Astrocyte (in vitro differentiated cells and primary cell): Measurements from ENCODE around the gene PPIF.

ENCODE experiments used
- EZH2 ChIP-seq: IDR thresholded peaks from 2 replicates; pipeline ENCODE4 v1.6.1; 2012; ENCODE audit warnings: mild to moderate bottlenecking, low read length, inconsistent platforms; ENCODE audit not compliant: insufficient read depth
- TF ChIP-seq, protein P1 (sequence below): IDR thresholded peaks from 2 replicates; pipeline ENCODE4 v1.5.1; 2011; ENCODE audit warnings: low read depth, mild to moderate bottlenecking, inconsistent platforms, low read length, moderate library complexity; ENCODE audit not compliant: insufficient read depth

DNA sequence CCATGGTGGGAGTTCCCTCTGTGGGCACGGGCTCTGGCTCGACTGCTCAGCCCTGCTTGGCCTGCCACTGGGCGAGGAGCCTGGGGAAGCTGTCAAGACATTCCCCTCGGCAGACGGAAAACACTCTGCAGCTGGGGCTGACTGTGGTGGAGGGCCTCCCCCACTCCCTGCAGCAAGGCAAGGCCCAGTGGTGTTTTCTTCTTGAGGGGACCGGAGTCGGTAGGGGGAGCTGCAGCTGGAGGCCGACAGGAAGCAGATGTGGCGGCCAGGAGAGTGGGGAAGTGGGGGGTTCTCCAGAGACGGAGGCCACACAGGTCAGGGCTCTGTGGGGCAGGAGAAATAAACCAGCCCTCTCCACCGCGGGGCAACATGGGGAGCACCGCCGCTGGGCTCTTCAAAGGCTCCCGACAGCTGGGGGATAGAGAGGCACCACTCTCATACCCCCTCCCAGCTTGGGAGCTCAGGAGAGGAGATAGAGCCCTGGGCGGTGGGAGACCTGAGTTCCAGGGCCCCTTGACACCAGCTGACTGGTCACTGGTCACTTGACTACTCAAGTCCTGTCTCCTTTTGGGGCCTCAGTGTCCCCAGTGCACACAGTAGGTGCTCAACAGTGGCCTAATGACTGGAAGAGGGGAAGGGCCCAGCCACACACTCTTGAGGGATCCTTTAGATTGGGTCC is 43.4 kb downstream of the PPIF start:
- TF ChIP-seq, protein P1, sequence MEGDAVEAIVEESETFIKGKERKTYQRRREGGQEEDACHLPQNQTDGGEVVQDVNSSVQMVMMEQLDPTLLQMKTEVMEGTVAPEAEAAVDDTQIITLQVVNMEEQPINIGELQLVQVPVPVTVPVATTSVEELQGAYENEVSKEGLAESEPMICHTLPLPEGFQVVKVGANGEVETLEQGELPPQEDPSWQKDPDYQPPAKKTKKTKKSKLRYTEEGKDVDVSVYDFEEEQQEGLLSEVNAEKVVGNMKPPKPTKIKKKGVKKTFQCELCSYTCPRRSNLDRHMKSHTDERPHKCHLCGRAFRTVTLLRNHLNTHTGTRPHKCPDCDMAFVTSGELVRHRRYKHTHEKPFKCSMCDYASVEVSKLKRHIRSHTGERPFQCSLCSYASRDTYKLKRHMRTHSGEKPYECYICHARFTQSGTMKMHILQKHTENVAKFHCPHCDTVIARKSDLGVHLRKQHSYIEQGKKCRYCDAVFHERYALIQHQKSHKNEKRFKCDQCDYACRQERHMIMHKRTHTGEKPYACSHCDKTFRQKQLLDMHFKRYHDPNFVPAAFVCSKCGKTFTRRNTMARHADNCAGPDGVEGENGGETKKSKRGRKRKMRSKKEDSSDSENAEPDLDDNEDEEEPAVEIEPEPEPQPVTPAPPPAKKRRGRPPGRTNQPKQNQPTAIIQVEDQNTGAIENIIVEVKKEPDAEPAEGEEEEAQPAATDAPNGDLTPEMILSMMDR: no peak
- TF ChIP-seq EZH2: no peak
